NK-92 (cell line): Measurements from ENCODE around the gene KCTD6.

Experiments
- DNase-seq: peaks from one replicate; lab custom pipeline; 2025; ENCODE audit not compliant: unreplicated experiment; lab: John Stamatoyannopoulos, UW

KCTD6 gene

DNA sequence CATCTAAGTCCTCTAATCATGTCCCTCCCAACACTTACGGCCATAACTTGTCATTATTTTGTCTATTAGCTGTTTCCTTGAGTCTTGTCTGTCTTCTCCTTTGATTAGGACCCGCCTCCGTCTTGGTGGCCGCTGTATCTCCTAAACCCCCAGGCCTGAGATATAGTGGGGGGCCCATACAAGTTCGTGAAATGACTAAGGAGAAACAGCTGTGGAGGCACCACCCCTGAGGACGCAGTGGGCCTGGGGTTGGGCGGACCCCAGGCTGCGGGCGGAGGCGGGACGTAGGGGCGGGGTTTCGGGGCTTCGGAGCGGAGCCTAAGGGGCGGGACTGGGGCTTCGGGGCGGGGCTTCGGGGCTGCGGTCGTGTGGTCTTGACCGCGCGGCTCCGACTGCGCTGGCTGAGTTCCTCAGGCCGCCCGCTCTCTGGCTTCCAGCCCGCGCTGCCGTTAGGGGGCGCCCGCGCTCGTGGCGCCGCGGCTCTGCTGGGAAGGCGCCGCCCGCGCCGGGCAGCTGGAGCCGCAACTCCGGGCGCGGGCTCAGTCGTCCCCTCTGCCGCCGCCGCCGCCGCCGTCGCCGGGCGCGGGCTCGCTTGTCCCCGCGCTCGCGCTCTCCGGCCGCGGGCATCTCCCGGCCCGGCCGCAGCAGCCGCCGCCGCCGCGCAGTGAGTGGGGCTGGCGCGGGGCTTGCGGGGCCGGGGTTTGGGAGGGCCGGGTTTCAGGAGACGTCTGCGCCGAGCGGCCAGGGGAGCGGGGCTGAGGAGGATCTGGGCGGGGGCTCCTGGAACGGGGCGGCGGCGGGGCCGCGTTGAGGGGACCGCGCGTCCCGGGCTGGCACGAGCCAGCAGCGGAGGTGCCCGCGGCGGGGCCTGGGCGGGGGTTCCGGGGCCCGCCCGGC, at the start of gene KCTD6:
Gene KCTD6, plus strand, starts transcription at position 591 of the 897 bp plus-strand sequence. CDS start 6,660 bp downstream, outside the sequence.
- no peak for DNase-seq

DNA sequence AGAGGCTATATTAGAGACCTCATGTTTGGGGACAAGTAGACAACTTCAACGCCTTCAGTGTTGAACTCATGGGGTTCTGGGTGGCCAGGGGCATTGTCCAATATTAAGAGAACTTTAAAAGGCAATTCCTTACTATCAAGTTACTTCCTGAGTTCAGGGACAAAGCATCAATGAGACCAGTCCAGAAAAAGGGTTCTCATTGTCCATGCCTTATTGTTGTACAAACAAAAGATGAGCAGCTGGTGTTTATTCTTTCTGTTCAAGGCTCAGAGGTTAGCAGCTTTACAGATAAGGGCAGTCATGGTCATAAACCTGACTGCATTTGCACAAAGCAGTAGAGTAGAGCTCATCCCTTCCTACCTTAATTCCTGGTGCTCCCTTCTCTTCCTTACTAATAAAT, 39.7 kb upstream of the KCTD6 start:
- DNase-seq = no peak

DNA sequence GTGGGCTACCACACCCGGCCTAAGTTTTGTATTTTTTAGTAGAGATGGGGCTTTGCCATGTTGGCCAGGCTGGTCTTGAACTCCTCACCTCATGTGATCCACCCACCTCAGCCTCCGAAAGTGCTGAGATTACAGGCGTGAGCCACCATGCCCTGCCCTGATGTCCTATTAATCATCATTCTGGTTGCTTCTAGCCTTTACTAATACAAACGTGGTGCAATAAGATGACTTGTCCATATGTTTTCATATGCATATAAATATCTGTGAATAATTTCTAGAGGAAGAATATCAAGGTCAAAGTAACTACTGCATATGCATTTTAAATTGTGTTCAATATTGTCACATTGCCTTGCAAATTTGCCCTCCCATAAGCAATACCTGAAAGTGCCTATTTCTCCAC, 32.7 kb upstream of the KCTD6 start:
- no peak for DNase-seq

DNA sequence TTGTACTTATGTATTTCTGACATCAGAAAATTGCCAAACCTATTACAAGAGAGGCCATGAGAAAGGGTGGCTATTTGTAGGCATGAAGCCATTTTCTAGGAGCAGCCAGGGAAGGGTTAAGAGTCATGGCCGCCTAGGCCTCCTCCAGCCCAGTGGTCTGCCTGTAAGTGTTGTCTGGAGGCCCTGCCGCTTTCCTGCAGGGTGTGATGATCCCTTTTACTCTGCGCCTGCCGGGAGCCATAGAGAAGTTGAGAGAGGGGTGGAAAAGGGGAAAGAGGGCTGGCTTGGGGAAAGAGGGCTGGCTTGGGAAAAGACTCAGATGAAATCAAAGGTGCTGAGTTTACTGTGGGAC, 29.1 kb upstream of the KCTD6 start:
- no peak for DNase-seq

DNA sequence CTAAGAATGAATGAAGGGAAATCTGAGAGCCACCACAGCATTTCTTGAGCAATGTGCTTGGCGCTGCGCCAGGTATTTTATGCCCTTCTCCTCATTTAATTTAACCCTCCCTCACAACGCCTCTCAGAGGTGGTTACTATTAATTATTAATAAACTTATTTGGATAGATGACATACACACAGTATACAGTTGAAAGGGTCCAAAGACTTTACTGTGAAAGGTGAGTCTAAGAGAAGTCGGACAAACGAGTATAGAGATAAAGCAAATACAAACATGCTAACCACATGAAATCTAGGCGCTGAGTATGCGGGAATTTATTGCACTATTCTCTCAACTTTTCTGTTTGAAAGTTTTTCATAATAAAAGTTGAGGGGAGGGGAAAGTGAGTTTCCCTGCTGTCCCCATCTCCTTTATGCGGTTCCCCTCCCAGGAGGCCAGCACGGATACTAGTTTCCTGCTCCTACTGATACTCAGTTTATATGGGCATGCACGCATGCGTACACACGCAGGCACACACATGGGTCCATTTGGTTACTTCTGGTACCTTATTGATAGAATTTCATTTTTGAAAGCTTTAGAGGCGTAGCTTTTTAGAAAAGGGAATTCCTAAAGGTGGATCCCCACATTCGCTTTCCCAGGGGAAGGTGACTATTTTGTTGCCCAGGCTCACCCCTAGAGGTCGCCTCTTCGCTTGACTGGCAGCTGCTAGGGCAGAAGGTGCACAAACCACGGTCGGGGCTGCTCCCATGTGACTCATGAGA, 28.5 kb upstream of the KCTD6 start:
- DNase-seq = no peak

DNA sequence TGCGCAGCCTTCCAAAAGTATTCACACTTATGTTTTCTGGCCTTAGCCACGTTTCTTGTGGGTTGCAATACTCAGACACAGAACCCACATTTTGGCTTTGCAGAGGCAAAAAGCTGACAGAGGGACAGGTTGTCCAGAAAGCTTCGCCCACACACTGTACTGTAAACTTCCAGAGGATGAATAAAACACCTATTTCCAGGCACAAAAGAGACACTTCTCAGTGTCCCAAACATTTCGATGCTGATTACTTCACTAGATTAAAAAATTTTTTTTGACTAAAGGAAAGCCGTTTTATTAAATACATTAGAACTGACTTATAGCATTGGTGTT, 28.0 kb upstream of the KCTD6 start:
- DNase-seq = no peak

DNA sequence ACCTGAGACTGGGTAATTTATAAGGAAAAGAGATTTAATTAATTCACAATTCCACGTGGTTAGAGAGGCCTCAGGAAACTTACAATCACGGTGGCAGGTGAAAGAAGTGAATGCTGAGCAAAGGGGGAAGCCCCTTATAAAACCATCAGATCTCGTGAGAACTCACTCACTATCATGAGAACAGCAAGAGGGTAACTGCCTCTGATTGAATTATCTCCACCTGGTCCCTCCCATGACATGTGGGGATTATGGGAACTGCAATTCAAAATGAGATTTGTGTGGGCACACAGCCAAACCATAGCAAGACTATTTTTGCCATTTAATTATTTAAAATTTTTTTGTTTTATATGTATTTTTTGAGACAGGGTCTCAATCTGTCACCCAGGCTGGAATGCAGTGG, 27.0 kb upstream of the KCTD6 start:
- DNase-seq = no peak

DNA sequence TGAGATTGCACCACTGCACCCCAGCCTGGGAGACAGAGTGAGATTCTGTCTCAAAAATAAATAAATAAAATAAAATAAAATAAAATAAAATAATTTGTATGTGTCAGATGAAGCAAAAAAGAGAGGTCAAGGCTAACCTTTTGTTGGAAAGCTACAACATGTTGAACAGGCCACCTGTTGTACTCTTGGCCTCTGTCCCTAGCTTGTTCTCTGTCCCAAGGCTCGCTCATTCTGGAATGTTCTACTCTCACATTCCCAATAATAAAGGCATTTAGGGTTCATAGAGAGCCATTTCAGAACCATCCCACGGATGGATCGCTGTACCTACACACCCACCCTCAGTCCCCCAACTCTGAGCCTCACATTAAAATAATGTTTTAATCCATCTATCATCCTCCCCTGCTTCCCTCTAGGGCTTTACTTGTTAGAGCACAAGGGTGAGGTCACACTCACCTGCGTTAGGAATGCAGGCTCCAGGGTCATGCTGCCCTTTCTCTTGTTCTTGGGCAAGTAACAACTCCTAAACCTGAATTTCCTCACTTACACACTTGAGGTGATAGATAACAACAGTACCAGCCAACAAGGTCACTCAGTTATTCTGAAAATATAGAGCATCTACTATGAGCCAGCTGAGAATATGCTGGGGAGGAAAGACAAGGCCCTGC, 24.9 kb upstream of the KCTD6 start:
- no peak for DNase-seq

DNA sequence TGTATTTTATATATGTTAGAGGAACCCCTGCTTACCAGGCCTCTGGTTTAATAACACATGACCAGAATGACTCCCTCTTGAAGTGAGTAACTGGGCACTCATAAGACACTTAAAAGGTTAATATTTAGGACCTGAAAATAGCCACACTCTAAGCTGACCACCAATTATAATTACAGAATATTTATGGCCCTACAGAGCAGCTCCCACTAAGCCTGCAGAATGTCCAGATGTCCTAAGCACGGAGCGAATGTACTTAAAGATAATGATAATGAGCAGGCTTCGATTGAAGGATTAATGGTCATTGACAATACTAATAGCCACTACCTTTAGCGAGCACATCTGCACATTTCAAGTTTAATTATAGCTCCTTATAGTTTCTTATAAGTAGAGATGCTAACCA, 22.8 kb upstream of the KCTD6 start:
- DNase-seq = no peak

DNA sequence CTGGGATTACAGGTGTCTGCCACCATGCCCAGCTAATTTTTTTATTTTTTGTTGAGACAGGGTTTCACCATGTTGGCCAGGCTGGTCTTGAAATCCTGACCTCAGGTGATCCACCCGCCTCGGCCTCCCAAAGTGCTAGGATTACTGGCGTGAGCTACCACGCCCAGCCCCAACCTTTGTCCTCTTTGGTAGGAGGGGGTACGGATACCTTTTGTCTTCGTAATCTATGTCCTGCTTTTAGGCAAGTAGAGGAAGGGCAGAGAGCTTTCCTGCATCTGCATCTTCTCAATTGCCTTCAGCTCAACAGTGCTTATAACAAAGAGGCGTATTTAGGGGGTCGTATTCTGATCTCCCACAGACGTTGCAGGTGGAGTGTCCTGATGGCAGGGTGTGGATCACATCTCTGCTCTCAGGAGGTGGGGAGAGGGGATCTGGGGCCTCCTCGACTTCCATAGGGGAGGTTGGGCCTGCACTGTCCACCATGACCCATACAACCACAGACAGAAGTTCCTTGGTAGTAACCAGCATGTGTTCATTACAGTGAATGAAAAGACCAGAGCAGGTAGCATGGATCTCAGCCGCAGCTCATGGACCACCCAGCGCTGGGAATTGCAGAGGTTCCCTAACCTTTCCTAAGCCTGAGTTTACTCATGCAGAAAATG, 21.4 kb upstream of the KCTD6 start:
- DNase-seq = no peak

DNA sequence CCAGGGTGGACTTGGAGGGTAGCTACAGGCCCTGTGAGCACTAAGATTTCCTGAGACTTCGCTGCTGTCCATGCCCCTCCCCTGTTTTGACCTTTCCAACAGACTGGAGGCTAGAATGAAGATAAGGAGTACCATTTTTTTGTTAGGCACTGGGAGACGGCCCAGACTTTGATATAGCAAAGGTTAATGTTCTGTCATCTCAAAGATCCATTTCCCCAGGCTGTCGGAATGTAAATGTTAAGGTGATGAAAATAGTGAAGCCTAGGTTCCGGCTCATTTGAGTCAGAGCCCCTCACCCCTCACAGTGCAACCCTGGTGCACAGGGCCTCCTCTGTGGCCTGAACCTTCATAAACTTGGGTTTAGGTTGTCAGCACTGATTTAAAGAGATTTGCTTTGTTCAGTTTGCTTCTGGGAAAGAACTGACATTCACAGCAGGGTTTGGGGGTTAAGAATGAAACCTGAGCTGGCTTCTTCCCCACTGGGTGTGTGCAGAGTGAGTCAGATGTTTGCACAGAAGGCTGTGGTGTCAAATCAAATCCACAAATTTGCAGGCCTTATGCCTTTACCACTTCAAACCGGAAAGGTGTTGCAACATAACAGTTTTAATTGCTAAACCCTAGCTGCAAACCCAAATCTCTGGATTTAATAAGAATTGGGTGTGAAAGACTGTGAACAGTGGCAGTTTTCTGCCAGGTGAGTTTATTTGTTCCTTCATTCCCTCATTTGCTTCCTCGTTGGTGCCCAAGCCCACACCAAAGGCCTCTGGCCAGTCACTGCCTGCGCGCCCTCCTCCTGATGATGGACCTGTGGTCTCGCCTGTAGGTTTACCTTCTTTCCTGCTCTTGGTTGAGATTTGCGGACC, 20.6 kb upstream of the KCTD6 start:
- DNase-seq = no peak

DNA sequence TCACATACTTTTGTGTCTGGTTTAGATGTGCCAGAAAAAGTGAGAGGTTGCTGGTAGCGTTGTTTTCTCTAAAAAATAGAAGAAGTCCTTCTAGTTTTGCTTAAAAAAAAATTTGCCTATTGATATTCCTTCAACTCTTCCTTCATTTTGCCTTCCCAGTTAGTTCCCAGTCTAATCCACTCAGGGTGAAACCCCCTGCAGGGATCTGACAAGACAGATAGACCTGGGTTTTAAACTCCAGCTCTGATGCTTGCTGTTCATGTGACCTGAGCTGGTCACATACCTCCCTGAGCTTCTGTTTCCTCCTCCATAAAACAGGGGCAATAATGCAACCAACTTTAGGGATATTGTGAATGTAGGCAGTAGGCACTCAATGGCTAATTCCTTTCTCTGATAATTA, 18.6 kb upstream of the KCTD6 start:
- no peak for DNase-seq

DNA sequence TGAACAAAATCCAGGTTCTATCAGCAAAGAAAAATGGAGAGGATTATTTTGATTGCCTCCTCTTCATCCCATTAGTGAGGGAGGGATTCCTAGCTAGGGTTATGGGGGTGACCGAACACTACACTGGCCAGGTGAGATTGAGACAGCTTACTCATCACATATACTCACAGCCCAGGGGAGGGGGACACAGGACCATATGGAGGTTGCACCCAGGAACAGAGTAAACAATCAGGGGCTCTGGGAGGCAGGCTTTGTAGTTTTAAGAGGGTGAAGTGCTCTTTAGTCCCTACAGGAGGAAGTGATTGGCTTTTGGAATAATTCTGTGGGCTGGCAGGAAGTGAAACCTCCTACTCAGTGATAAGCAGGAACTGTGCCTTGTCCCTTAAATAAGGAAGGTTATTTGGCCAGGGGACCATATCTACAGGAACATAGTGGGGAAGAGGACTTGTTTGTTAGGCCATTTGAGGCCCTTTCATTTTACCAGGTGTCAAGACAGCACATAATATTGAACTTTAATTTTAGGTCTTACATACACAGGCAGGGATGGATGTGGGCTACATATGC, 17.5 kb upstream of the KCTD6 start:
- DNase-seq = no peak

DNA sequence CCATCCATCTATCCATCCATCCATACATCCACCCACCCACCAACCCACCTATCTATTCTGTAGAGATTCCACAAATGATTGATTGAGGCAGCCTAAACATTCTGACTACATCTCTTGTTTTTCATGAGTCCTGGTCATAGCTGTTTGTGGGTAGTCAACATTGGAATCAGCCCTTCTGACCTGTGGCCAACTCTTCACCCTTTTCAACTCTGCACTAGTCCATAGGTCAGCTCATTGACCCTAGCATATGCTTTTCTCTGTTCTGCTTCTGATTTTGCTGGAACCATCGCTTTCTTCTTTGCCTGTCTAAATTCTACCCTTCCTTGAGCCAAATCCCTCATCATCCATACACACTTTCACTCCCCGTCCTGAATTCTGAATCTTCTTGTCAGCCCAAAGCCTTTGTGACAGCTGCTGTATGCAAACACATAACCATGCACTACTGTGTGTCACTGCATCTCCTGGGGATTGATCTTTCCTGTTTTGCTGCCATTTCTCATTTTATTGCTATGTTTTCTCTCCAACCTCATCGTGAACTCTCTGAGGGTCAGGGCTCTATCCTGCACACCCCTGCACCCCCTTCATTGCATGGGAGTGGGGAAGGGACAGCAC, 16.8 kb upstream of the KCTD6 start:
- DNase-seq = no peak

DNA sequence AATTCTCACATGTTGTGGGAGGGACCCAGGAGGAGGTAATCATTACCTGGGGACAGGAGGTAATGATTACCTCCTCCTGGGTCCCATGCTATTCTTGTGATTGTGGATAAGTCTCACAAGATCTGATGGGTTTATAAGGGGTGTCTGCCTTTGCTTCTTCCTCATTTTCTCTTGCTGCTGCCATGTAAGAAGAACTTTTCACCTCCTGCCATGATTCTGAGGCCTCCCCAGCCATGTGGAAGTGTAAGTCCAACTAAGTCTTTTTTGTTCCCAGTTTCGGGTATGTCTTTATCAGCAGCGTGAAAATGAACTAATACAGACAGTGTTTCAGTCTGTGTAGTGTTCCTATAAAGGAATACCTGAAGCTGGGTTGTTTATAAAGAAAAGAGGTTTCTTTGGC, 13.1 kb upstream of the KCTD6 start:
- no peak for DNase-seq

DNA sequence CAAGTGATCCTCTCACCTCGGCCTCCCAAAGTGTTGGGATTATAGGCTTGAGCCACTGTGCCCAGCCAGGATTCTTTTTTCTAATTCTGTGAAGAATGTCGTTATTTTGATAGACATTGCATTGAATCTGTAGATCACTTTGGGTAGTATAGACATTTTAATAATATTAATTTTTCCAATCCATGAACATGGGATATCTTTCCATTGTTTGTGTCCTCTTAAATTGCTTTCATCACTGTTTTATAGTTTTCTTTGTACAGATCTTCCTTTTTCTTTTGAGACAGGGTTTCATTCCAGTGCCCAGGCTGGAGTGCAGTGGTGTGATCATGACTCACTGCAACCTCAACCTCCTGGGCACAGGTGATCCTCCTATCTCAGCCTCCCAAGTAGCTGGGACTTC, 11.6 kb upstream of the KCTD6 start:
- DNase-seq = no peak

DNA sequence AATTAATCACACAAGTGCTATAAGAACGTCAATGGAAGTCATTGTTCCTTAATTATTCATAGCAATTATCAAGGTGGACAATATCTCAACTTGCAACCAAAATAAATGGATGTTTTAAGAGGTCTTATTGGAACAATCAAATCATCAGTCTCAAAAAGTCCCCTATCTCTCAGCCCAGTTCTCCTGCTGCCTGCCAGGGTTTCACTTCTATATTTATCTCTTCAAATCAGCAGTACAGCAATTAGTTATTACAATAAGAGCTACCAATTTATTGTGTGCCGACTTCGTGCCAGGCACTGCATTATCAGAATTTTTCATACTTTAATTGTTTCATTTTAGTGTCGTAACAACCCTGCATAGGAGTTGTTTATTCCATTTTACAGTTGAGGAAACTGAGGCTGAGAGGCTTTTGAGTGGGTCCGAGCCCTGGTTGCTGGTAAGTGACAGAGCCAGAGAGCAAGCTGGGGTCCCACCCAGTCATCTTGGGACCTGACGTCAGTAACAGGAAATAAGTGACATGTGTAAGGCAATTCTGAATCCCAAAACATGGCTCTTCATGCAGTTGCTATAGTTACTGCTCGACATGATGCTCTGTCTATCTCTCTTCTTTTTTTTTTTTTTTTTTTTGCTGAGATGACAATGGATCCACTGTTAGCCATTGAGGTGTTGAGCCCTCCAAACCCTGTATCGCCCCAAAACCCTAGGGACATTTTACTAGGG, 8.8 kb upstream of the KCTD6 start:
- DNase-seq = no peak

DNA sequence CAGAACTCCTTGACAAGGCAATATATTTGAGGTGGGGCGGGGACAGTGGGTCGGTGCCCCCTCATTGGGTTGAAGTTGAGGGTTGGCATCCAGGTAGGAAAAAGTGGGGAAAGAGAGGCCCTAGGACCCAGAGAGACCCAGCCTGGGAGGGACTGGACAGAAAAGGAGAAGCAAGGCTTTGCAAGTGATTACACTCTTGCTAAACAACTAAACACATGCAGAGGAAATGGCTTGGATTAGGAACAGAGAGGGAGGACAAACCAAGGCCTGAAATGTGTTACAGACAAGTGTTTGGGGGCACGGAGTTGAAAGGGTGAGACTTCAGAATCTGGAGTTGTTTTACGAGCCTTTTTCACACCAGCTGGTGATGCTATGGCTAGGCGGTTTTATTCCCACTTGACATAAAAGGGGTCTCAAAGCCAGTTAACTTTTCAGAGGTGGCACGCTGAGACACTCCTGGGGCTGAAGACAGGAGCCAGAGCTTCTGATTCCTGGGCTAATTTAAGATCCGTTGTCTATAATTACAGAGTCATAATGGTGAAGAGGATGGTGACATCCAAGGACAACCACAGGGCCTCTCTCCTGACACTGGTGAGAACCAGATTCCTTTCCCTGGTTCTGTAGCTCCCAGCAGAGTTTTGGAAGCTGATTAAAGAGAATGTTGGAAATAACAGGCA, 7.7 kb upstream of the KCTD6 start:
- DNase-seq = no peak

DNA sequence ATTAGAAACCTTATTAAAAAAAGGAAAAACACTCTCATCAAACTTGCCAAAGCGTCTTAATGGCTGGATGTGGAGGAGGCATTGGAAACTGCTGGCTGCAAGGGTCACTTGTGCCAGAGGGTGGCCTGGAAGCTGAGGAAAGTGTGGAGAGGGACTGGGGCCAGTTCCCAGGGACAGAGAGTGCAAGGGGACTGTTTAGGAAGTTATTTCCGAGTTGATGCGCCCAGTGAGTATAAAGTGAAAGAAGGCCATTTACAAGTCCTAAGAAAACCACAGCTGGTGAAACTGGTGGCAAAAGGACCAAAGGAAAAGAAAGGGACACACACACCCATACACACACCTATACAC, 7.2 kb upstream of the KCTD6 start:
- no peak for DNase-seq
